Liver (tissue), 9 donors: ENCODE data around the gene HYAL4. TPM values are rescaled to one million over a fixed set of nuclear protein-coding genes. Genes with fewer than 3 reads are reported as not detected.

ENCODE experiments used
- DNase-seq: peaks from one replicate; pipeline ENCODE4 v3.0.0-alpha.2; 2017; ENCODE audit warnings: low spot score
- H3K27ac ChIP-seq, 2 donors: one replicate each; pipeline ENCODE4 v1.7.0; 2013; ENCODE audit warnings: inconsistent platforms in 2 of 2, low read length in 2 of 2, control low read depth in 1 of 2, low read depth in 1 of 2, mild to moderate bottlenecking in 1 of 2
- H3K27me3 ChIP-seq, 4 donors: one replicate each; pipeline versions ENCODE4 v1.6.1 to v1.7.0; 2013; ENCODE audit warnings: low read length in 3 of 4, inconsistent platforms in 1 of 4, mild to moderate bottlenecking in 1 of 4, moderate library complexity in 1 of 4; ENCODE audit not compliant: control insufficient read depth in 4 of 4, insufficient read depth in 4 of 4
- H3K36me3 ChIP-seq, 4 donors: one replicate each; pipeline versions ENCODE4 v1.6.1 to v1.7.0; 2013; ENCODE audit warnings: low read length in 3 of 4, mild to moderate bottlenecking in 3 of 4, low read depth in 1 of 4, moderate library complexity in 1 of 4; ENCODE audit not compliant: control insufficient read depth in 4 of 4, insufficient read depth in 3 of 4
- H3K4me1 ChIP-seq, 4 donors: one replicate each; pipeline versions ENCODE4 v1.6.1 to v1.7.0; 2013; ENCODE audit warnings: low read length in 3 of 4, mild to moderate bottlenecking in 3 of 4, moderate library complexity in 1 of 4; ENCODE audit not compliant: control insufficient read depth in 4 of 4, insufficient read depth in 4 of 4
- H3K4me3 ChIP-seq, 3 donors: one replicate each; pipeline versions ENCODE4 v1.6.1 to v1.7.0; 2013; ENCODE audit warnings: low read length in 3 of 3, control low read depth in 1 of 3, low read depth in 1 of 3, mild to moderate bottlenecking in 1 of 3
- H3K9ac ChIP-seq, 2 donors: one replicate each; pipeline ENCODE4 v1.7.0; 2013; ENCODE audit warnings: low read length in 2 of 2, mild to moderate bottlenecking in 2 of 2, moderate library complexity in 2 of 2, control low read depth in 1 of 2, low read depth in 1 of 2
- H3K9me3 ChIP-seq, 4 donors: one replicate each; pipeline versions ENCODE4 v1.6.1 to v1.7.0; 2013; ENCODE audit warnings: low read length in 3 of 4; ENCODE audit not compliant: control insufficient read depth in 4 of 4
- ATF3 ChIP-seq: IDR thresholded peaks from 2 replicates; pipeline ENCODE4 v1.6.1; 2016; ENCODE audit warnings: antibody characterized with exemption
- FOXA1 ChIP-seq: IDR thresholded peaks from 2 replicates; pipeline ENCODE4 v1.6.1; 2016; ENCODE audit warnings: antibody characterized with exemption
- FOXA2 ChIP-seq: IDR thresholded peaks from 2 replicates; pipeline ENCODE4 v1.6.1; 2016; ENCODE audit warnings: antibody characterized with exemption
- GABPA ChIP-seq, 2 donors: IDR thresholded peaks in 1 of 2; conservative IDR thresholded peaks in 1 of 2; 2 replicates each; pipeline ENCODE4 v1.6.1; 2016; ENCODE audit warnings: antibody characterized with exemption in 2 of 2, mild to moderate bottlenecking in 1 of 2, moderate library complexity in 1 of 2
- HNF4A ChIP-seq, 2 donors: conservative IDR thresholded peaks; 2 replicates each; pipeline ENCODE4 v1.6.1; 2016; ENCODE audit warnings: antibody characterized with exemption in 2 of 2, mild to moderate bottlenecking in 2 of 2
- HNF4G ChIP-seq: IDR thresholded peaks from 2 replicates; pipeline ENCODE4 v1.6.1; 2016; ENCODE audit warnings: antibody characterized with exemption
- JUND ChIP-seq, 2 donors: IDR thresholded peaks; 2 replicates each; pipeline ENCODE4 v1.6.1; 2016; ENCODE audit warnings: antibody characterized with exemption in 2 of 2
- MAX ChIP-seq: IDR thresholded peaks from 2 replicates; pipeline ENCODE4 v1.6.1; 2016; ENCODE audit warnings: antibody characterized with exemption
- NR2F2 ChIP-seq: IDR thresholded peaks from 2 replicates; pipeline ENCODE4 v1.6.1; 2016; ENCODE audit warnings: antibody characterized with exemption
- RAD21 ChIP-seq, 2 donors: IDR thresholded peaks; 2 replicates each; pipeline ENCODE4 v1.6.1; 2016; ENCODE audit warnings: antibody characterized with exemption in 2 of 2, mild to moderate bottlenecking in 2 of 2
- REST ChIP-seq: IDR thresholded peaks from 2 replicates; pipeline ENCODE4 v1.6.1; 2016; ENCODE audit warnings: antibody characterized with exemption, mild to moderate bottlenecking
- RXRA ChIP-seq, 2 donors: IDR thresholded peaks; 2 replicates each; pipeline ENCODE4 v1.6.1; 2017 to 2018; ENCODE audit warnings: antibody characterized with exemption in 2 of 2, mild to moderate bottlenecking in 1 of 2
- SP1 ChIP-seq: IDR thresholded peaks from 2 replicates; pipeline ENCODE4 v1.6.1; 2018; ENCODE audit warnings: antibody characterized with exemption, mild to moderate bottlenecking
- TAF1 ChIP-seq: conservative IDR thresholded peaks from 2 replicates; pipeline ENCODE4 v1.6.1; 2016; ENCODE audit warnings: antibody characterized with exemption, mild to moderate bottlenecking
- YY1 ChIP-seq: IDR thresholded peaks from 2 replicates; pipeline ENCODE4 v1.6.1; 2016; ENCODE audit warnings: antibody characterized with exemption, mild to moderate bottlenecking
- ZBTB33 ChIP-seq: IDR thresholded peaks from 2 replicates; pipeline ENCODE4 v1.6.1; 2016; ENCODE audit warnings: antibody characterized with exemption
- WGBS: extraction: QIAGEN DNeasy Blood & Tissue Kit; methylation state at CpG from one replicate; pipeline ENCODE4 v1.1.7; 2013; 5-methylcytosine and 5-hydroxymethylcytosine counted together
- polyA plus RNA-seq, 2 donors: library from polyadenylated mRNA; stranded (reverse) in 1 of 2; unstranded in 1 of 2; fragments of 200-250 nt in 1 of 2; fragments of >200 nt in 1 of 2; fragmentation: Nextera tagmentation in 1 of 2; extraction: Ambion mirVana in 1 of 2; gene quantifications; one replicate each; pipeline versions ENCODE4 v1.2.1 to v1.2.3, GENCODE V29; 2013 to 2015
- total RNA-seq, 2 donors: library from RNA; depleted of rRNA; stranded (reverse); fragments of >200 nt; gene quantifications; one replicate each; pipeline ENCODE4 v1.2.3, GENCODE V29; 2014
- TF ChIP-seq, protein P1 (sequence below): fragments of 150-350 bp; IDR thresholded peaks from 2 replicates; pipeline ENCODE4 v1.5.1; 2017; ENCODE audit warnings: improper control_type of control experiment, low read depth, low read length; ENCODE audit not compliant: missing input control
- donor health status: healthy.
- donor health status: healthy.
- donor health status: healthy.
- donor health status: healthy.
- donor health status: healthy.

Gene HYAL4
- total and polyA plus RNA-seq, 4 donors: not detected

- no peaks in the 10 kb centered on the region for H3K36me3 ChIP-seq
- no peaks in the 10 kb centered on the region for H3K9me3 ChIP-seq
- H3K27ac ChIP-seq: no peak overlapping the region
- H3K4me1 ChIP-seq: peaks cover 0 to 13% (median 11%) of the 10 kb centered on the region in 4 donors
- no peaks in the 10 kb centered on the region for H3K27me3 ChIP-seq
- no peak for DNase-seq
- no peak overlapping the region for H3K4me3 ChIP-seq
- 86% methylated on average over 1 of the region's 1 CpG for WGBS
- H3K9ac ChIP-seq: no peak overlapping the region
- TF ChIP-seq HNF4A (conservative IDR thresholded peaks at IDR 0.05) (no peak), FOXA2 (no peak), YY1 (no peak), SP1 (no peak), ZBTB33 (no peak), JUND (IDR thresholded peaks at IDR 0.05) (no peak), NR2F2 (no peak), GABPA (IDR thresholded peaks at IDR 0.05 in 1 of 2, conservative IDR thresholded peaks at IDR 0.05 in 1 of 2) (no peak), TAF1 (no peak), MAX (no peak), RXRA (IDR thresholded peaks at IDR 0.05) (no peak), REST (no peak), ATF3 (no peak), FOXA1 (no peak), RAD21 (IDR thresholded peaks at IDR 0.05) (no peak), HNF4G (no peak)
- TF ChIP-seq, protein P1, sequence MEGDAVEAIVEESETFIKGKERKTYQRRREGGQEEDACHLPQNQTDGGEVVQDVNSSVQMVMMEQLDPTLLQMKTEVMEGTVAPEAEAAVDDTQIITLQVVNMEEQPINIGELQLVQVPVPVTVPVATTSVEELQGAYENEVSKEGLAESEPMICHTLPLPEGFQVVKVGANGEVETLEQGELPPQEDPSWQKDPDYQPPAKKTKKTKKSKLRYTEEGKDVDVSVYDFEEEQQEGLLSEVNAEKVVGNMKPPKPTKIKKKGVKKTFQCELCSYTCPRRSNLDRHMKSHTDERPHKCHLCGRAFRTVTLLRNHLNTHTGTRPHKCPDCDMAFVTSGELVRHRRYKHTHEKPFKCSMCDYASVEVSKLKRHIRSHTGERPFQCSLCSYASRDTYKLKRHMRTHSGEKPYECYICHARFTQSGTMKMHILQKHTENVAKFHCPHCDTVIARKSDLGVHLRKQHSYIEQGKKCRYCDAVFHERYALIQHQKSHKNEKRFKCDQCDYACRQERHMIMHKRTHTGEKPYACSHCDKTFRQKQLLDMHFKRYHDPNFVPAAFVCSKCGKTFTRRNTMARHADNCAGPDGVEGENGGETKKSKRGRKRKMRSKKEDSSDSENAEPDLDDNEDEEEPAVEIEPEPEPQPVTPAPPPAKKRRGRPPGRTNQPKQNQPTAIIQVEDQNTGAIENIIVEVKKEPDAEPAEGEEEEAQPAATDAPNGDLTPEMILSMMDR: no peak
These were observed 42.7 kb upstream of the HYAL4 start for GRCh38 chr7:123802249-123802648.

GRCh38 chr7:123805287-123805686 is 39.7 kb upstream of the HYAL4 start:
- Histone ChIP-seq H3K9ac (no peak overlapping the region), H3K4me1 (no peaks in the 10 kb centered on the region), H3K27me3 (no peaks in the 10 kb centered on the region), H3K36me3 (no peaks in the 10 kb centered on the region), H3K9me3 (peaks cover 0 to 2% (median 0%) of the 10 kb centered on the region in 4 donors), H3K27ac (no peak overlapping the region), H3K4me3 (no peak overlapping the region)
- DNase-seq: no peak
- TF ChIP-seq REST: no peak
- TF ChIP-seq RAD21 (IDR thresholded peaks at IDR 0.05): no peak
- TF ChIP-seq GABPA (IDR thresholded peaks at IDR 0.05 in 1 of 2, conservative IDR thresholded peaks at IDR 0.05 in 1 of 2): no peak
- TF ChIP-seq HNF4A (conservative IDR thresholded peaks at IDR 0.05): no peak
- no peak for TF ChIP-seq HNF4G
- TF ChIP-seq FOXA1: no peak
- TF ChIP-seq ZBTB33: no peak
